GDM1 (cell line): ENCODE data around the gene FRMD8.
"Not testable (repeated sequence)": the region's sequence is repeated elsewhere in the genome, so short reads cannot be mapped to it uniquely, and the experiment has no call there.

Experiments used
- DNase-seq: peaks from one replicate; lab custom pipeline; 2025; lab: John Stamatoyannopoulos, UW

FRMD8 gene

GRCh38 chr11:65436412-65437032, 50.1 kb downstream of the FRMD8 start:
- no peak for DNase-seq

- no peak for DNase-seq
Observed at GRCh38 chr11:65437436-65438227, 51.2 kb downstream of the FRMD8 start.

GRCh38 chr11:65438257-65439151, 52.1 kb downstream of the FRMD8 start:
- no peak for DNase-seq

- DNase-seq, result no peak
Observed at GRCh38 chr11:65439331-65440181, 53.1 kb downstream of the FRMD8 start.

- no peak for DNase-seq
Observed at GRCh38 chr11:65440831-65441499, 54.5 kb downstream of the FRMD8 start.

- no peak for DNase-seq
Observed at GRCh38 chr11:65442842-65443331, 56.5 kb downstream of the FRMD8 start.

- no peak for DNase-seq
Observed at GRCh38 chr11:65444314-65445051, 58.0 kb downstream of the FRMD8 start.

GRCh38 chr11:65445101-65445603, 58.7 kb downstream of the FRMD8 start:
- no peak for DNase-seq

- no peak for DNase-seq
Observed at GRCh38 chr11:65445604-65446445, 59.4 kb downstream of the FRMD8 start.

- no peak for DNase-seq
Observed at GRCh38 chr11:65446446-65447277, 60.2 kb downstream of the FRMD8 start.

GRCh38 chr11:65448074-65448417, 61.6 kb downstream of the FRMD8 start:
- no peak for DNase-seq

GRCh38 chr11:65448418-65449105, 62.1 kb downstream of the FRMD8 start:
- no peak for DNase-seq

GRCh38 chr11:65451301-65451700, 64.9 kb downstream of the FRMD8 start:
- DNase-seq, result not testable (repeated sequence)

- not testable (repeated sequence) for DNase-seq
Observed at GRCh38 chr11:65452259-65452658, 65.8 kb downstream of the FRMD8 start.

- no peak for DNase-seq
Observed at GRCh38 chr11:65452806-65453490, 66.5 kb downstream of the FRMD8 start.

- no peak for DNase-seq
Observed at GRCh38 chr11:65454311-65454695, 67.9 kb downstream of the FRMD8 start.
